ENCODE measurements around the gene ZNF275.
"Not testable (repeated sequence)": the region's sequence is repeated elsewhere in the genome, so short reads cannot be mapped to it uniquely, and the experiment has no call there.

Gene ZNF275, protein sequence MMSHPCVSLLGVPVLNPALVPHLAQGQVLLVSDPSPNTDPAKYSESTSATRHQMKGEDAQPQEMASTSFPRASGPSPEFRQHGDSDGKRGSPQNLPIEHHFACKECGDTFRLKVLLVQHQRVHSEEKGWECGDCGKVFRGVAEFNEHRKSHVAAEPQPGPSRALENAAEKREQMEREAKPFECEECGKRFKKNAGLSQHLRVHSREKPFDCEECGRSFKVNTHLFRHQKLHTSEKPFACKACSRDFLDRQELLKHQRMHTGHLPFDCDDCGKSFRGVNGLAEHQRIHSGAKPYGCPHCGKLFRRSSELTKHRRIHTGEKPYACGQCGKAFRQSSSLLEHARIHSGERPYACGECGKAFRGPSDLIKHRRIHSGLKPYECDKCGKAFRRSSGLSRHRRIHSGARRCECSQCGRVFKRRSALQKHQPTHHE

DNA sequence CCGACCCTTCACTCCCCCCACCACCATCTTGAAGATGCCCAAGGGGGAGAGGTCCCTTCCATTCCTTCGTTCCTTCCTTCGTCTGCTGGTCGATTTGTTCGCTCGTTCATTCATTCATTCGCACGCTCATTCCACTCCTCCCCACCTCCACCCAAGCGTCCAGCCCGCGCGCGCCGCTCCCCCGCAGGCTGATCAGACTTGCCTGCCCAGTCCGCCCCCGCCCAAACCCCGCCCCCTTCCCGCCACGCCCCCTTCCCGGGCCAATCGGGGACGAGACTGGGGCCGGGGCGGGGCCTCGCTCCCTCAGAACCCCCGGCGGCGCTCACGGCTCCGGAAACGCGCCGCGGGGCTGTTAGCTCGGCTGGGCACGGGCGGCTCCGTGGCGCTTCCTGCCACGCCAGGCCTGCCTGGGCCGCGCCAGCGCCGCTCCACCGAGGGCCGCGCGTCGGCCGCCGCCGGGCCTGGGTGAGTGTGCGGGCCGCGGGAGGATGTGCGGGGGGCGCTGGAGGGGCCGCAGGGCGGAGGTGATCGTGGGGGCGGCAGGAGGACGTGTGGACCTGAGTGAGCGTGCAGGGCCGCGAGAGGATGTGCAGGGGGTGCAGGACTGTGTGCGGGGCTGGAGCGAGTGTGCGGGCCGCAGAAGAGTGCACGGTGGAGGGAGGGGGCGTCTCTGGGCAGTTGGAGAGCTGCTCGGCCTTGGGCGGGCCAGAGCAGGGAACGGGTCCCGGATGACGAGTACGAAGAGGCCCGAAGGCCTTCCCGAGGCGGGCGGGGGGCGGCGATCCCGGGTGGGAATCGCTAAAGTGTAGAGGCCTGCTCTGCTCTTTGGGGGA lies at the start of gene ZNF275:
Gene ZNF275, plus strand, starts transcription at position 333 of the 833 bp plus-strand sequence. CDS start 2,527 bp downstream, outside the sequence.
- DNase-seq: peak; percentile 90

- not testable (repeated sequence) for DNase-seq
Measured at GRCh38 chrX:153285678-153286077, 48.3 kb upstream of the ZNF275 start.

DNA sequence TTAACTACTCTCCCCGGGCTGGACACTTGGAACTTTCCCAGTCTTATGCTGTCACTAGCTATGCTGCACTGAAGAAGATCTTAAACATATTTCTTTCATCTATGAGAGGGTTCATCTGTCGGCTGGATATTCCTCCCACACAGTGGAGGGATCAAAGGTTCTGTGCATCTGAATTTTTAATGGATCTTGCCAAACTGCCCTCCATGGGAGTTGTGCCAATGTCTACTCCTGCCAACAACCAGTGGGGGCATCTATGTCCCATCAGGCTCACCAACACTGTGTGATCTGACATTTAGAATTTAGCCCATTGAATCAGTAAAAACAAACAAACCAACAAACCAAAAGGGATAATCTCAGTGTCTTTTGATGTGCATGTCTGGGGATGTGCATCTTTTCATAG lies 45.1 kb upstream of the ZNF275 start:
- DNase-seq: not testable (repeated sequence)

GRCh38 chrX:153293485-153294071 lies 40.4 kb upstream of the ZNF275 start:
- not testable (repeated sequence) for DNase-seq

- DNase-seq: no peak
Measured at GRCh38 chrX:153297376-153297775, 36.6 kb upstream of the ZNF275 start.

DNA sequence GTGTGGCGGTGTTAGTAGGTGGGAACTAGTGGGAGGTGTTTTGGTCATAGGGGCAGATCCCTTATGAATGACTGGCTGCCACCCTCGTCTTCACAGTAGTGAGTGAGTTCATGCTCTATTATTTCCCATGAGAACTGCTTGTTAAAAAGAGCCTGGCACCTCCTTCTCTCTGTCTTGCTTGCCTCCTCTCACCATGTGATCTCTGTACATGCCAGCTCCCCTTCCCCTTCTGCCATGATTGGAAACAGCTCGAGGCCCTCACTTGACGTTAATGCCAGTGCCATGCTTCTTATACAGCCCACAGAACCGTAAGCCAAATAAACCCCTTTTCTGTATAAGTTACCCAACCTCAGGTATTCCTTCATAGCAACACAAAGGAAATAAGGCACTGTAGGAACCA lies 34.1 kb upstream of the ZNF275 start:
- DNase-seq: no peak

DNA sequence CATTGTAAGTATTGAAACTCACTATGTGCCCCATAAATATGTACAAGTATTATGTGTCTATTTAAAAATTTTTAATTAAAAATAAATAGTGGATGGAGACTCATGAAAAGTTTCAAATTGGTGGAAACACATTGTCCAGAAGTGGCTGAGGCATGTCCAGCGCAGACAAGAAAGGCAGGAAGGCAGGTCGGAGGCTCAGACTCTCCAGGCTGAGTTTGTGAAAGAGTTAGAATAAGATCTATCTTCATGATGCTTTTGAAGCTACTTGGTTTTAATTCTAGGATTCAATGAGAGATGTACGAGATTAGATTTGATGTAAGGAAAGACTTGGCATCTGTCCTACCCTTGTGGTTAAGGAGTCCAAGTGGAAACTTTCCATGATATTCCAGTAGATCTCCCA lies 32.2 kb upstream of the ZNF275 start:
- no peak for DNase-seq

DNA sequence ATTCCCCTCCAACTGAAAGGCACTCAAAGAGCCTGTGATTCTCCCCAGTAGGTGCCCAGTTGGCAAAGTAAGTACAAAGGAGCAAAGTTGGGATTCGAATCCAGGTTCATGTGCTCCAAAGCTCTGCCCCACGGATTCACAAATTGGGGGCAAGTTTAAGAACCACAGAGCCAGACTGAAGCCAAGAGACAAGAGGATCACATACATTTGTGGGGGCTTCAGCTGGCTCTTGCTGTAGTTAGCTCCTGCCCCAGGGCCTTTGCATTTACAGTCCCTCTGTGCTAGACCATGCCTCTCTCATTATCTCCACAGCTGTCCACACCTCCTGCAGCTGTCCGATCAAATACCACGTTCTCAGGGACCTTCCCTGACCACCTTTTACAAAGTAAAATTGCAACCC lies 31.2 kb upstream of the ZNF275 start:
- DNase-seq: no peak

DNA sequence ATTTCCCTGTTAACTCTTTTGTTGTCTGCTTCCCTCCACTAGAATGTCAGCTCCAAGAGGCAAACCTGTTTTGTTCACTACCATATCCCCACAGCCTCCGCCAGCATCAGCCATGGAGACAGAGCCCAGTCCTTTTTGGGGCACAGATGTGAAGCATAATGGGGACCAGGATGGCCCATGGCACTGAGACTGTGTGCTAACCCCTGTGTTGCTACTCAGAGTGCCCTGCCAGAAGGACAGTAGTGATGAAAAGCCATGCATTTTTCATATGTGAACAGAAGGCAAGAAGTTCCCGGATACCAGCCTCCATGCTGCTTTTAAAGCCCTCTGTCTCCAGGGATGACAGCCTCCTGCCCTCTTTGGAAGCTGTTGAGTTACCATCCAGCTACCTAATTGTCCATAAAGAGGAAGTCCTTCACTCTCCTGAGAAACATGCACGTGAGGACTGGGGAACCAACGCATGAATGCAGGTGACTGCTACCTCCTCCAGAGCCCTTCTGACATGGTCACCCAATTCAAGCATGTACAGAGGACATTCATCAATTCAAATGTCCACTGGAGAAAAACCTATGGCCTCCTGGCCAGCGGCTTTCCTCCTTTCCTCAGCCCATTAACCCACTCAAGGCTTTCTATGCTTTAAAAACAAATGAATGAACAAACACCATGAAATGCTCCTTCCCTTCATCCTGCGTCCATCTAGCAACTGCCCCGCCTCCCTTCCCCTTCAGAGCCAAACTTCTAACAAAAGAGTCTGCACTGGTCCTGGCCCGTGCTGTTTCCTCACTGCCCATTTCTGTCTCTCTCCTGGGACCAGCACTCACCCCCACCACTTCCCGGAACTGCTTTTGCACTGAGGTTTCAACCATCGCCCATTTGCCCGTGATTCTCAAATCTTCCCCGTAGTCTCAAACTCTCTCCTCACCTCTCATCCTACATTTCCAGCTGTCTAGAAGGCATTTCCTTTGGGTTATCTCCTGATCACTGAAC lies 30.4 kb upstream of the ZNF275 start:
- no peak for DNase-seq

GRCh38 chrX:153304988-153305736 lies 28.8 kb upstream of the ZNF275 start:
- no peak for DNase-seq

- DNase-seq: no peak
Measured at GRCh38 chrX:153305972-153306371, 28.0 kb upstream of the ZNF275 start.

- DNase-seq: no peak
Measured at GRCh38 chrX:153306527-153307115, 27.3 kb upstream of the ZNF275 start.

DNA sequence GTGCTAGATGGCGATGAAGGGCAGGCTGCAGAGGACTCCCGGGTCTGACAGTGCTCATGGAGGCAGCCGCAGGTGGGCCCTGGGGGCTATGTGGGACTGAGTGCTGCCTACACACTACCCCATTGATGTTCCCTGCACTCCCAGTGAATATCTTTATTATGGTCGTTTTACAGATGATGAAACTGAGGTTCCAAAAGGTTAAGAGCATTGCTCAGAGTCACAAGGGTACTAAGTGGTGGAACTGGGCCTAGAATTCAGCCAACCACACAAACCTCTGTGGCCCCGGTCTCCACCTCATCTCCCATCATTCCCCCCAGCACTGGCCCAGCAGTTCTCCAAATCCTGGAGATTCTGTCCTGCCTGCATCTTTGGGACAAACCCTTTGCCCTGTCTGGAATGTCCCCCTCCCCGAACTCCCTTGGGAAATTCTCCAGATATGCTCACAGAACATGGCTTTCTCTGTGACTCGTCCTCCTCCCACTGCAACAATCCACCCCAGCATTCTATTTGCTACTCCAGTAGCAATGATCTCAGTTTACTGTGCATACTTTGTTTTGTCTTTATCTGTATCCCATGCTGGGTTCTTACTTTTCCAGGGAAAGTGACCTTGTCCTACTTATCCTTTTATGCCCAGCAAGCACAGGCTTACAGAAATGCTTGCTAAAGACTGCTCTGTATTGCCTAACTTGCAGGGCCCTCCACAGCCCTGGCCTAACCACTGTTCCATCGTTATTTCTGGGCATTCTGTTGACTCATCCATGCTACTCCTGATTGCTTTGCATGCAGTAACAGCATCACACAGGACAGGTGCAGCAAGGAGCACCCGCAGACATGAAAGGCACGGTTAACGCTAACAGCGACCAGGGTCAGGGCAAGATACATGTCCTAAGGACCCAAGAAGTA lies 26.4 kb upstream of the ZNF275 start:
- DNase-seq: no peak

- DNase-seq: no peak
Measured at GRCh38 chrX:153310901-153311300, 23.1 kb upstream of the ZNF275 start.

DNA sequence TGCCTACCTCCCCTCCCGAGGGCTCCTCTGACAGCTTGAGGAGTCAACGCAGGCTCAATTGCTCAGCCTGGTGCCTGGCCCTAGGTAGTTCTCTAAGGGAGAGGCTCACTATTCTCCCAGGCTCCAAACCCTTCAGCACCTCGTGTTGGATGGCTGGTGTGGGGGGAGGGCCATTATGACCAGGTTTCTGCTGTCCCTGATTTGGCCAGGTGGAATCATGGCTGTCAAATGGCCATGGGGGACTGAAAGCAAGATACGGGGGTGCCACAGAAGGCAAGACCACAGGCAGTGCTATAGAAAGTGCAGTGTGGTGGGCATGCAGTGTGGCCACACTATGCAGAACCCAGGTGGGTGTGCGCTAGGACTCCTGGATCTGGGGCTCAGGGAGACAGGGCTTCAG lies 21.9 kb upstream of the ZNF275 start:
- DNase-seq: no peak

DNA sequence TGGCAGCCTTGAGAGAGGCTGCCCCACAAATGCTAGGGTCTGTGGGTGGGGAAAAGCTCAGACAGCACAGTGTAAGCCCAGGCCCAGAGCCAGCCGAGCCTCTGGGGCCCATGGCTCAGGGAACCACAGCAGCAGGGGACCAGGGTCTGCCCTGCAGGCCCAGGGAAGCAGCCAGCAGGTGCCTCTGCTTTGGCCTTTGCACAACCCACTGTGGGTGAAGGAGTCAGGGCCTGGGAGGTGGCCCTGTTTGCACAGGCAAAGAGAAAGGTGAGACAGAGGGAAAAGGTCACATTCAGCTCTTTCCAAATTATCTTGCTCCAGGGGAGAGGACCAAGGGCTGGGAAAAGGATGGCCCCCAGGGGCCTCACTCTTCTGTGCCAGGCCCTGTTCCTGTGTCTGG lies 21.1 kb upstream of the ZNF275 start:
- DNase-seq: no peak

DNA sequence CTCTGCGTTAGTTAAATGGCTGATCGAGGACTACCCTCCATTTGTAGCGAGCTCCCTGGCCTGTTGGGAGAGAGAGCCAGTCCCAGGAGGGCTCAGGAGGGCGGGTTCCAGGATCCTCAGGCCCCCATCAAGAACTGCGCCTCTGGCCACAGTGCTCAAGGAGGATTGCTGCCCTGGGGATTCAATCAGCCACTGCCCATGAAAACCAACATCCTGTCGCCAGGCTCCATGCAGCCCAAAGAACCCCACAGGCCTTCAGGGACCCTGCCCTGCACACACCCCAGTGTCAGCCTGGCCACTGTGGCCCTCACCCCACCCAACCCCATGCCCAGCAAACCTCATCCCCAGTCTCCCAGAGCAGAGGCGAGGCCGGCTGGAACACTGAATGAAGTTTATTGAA lies 16.6 kb upstream of the ZNF275 start:
- DNase-seq: no peak

DNA sequence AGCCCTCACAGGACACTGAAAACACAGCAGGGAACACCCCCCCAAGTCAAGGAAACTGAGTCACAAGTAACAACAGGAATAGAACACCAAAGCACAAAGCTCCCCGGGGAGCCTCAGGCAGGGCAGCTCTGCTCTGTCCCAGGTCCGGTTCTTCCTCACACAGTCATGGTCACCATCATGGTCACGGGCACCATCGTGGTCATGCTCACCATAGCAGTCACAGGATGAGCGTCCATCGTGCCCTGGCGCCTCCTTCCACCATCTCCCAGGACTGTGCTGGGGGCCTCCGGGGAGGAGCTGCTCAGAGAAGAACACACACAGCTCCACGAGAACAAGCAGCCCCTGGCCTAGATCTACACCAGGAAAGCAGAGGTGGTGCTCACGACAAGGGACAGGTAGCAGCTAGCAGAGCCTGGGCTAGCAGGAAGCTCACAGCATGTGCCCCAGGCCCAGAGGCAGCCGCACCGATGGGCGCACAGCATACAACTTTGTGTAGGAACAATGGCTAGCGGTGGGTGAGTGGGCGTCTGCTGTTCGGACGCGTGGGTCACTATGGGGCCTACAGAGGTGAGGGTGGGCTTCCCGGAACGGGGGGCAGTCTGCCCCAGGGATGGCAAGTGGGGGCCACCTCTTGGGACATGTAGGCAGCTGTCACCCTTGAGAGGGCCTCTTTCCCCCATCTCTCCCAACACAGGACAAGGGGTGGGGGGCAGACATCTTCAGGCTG lies 15.8 kb upstream of the ZNF275 start:
- DNase-seq: no peak

- no peak for DNase-seq
Measured at GRCh38 chrX:153318811-153319210, 15.1 kb upstream of the ZNF275 start.

Data from left hindlimb (tissue), 1 donor.